B cell (primary cell): ENCODE data around the gene PWWP2B.

Source experiments
- EZH2 ChIP-seq: IDR thresholded peaks from 2 replicates; pipeline ENCODE4 v1.6.1; 2012; ENCODE audit warnings: borderline replicate concordance, low read depth, mild to moderate bottlenecking, moderate library complexity, low read length; ENCODE audit not compliant: insufficient read depth, poor library complexity, severe bottlenecking
- TF ChIP-seq, protein P1 (sequence below): fragments of 200-600 bp; IDR thresholded peaks from one replicate; pipeline ENCODE4 v1.8.0; 2022; ENCODE audit warnings: antibody characterized with exemption, mild to moderate bottlenecking

DNA sequence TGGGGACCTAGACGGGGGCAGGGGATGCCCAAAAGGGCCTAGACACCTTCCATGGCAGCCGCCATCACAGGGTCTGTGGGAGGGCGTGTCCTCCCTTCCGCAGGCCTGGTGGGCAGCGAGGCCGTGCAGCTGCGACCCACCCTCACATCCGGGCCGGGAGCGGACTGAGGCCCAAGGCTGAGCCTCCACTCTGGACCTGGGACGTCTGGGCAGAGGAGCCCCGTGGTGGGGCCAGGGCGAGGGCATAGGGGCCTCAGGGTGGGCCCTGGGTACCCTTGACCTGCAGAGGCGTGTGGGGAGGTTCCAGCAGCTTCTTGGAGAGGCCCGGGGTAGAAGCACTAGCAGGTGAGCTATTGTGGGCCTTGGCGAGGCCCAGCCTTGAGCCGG is 49.2 kb downstream of the PWWP2B start:
- TF ChIP-seq, protein P1, sequence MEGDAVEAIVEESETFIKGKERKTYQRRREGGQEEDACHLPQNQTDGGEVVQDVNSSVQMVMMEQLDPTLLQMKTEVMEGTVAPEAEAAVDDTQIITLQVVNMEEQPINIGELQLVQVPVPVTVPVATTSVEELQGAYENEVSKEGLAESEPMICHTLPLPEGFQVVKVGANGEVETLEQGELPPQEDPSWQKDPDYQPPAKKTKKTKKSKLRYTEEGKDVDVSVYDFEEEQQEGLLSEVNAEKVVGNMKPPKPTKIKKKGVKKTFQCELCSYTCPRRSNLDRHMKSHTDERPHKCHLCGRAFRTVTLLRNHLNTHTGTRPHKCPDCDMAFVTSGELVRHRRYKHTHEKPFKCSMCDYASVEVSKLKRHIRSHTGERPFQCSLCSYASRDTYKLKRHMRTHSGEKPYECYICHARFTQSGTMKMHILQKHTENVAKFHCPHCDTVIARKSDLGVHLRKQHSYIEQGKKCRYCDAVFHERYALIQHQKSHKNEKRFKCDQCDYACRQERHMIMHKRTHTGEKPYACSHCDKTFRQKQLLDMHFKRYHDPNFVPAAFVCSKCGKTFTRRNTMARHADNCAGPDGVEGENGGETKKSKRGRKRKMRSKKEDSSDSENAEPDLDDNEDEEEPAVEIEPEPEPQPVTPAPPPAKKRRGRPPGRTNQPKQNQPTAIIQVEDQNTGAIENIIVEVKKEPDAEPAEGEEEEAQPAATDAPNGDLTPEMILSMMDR = no peak
- TF ChIP-seq EZH2 = no peak
